GM12873 (cell line): ENCODE measurements around the gene GHRHR.

Source experiments
- CTCF ChIP-seq: IDR thresholded peaks from 2 replicates; pipeline ENCODE4 v1.5.1; 2012; ENCODE audit warnings: low read depth, mild to moderate bottlenecking, moderate library complexity, low read length, control low read depth; ENCODE audit not compliant: insufficient read depth; ENCODE audit errors: missing control alignments

Gene GHRHR

DNA sequence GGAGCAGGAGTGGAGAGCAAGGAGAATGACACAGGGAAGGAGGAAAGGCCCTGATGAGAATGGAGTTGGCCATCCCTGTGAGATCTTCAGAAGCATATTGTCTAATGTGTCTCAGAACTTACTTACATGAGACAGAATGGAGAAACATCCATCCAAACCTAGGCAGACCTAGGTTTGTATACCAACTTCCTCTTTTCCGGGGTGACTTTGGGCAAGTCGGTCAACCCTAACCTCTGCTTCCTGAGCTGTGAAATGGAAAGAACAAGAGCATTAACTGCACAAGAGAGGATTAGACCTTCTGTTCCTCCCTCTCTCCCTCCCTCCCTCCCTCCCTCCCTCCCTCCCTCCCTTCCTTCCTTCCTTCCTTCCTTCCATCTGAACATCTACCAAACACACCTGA lies 4.5 kb downstream of the GHRHR start:
- TF ChIP-seq CTCF = no peak

GRCh38 chr7:30968747-30969603 lies 5.2 kb downstream of the GHRHR start:
- TF ChIP-seq CTCF = no peak

DNA sequence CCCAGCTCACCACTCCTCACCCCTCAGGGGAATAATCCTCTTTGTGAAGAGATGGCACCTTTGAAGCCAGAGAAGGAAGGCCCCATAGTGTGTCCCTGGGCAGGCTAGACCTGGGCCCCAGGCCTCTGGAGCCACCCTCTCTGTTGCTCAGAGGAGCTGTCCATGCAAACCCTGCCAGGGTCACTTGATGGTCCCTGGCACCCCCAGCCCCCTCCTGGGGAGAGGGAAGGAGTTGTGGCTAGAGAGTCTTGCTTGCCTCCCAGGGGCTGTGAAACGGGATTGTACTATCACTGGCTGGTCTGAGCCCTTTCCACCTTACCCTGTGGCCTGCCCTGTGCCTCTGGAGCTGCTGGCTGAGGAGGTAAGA lies 5.8 kb downstream of the GHRHR start:
- no peak for TF ChIP-seq CTCF

DNA sequence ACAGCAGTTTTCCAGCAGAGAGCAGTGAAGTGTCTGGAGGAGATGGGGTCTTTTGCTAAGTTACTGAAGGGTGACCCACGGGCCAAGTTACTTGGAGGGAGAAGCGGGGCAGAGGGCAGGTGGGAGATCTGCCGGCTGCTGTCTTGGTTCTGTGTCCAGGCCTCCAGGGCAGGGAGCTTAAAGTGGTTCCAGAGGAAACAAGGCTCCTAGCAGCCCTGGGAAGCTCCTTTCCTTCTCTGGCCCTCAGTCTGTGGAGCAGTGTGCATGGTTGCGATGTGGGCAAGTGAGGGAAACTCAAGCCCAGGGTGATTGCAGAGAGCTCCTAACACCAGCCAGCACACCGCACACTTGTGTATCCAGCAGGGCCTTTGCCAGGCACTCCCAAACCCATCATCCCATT lies 6.3 kb downstream of the GHRHR start:
- no peak for TF ChIP-seq CTCF

GRCh38 chr7:30970594-30971094 lies 6.9 kb downstream of the GHRHR start:
- no peak for TF ChIP-seq CTCF

DNA sequence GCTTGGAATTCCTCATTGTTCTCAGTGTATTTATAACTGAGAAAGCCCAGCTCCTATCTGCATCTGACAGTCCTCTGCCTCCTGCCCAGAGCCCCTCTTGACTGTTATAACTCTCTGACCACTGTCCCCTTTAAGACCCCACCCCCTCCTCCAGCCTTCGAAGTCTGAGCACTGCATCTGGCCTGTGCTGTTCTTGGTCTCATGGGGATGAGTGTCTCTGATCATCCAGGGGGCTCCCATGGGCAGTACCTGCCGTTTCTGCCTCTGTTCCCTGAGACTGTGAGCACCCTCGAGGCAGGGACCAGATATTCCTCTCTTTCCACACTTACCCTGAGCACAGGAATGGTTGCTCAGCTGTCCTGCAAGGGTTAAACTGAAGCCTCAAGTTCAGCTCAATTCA lies 7.7 kb downstream of the GHRHR start:
- TF ChIP-seq CTCF = no peak

GRCh38 chr7:30971840-30972563 lies 8.2 kb downstream of the GHRHR start:
- TF ChIP-seq CTCF = no peak
